SIG-M5 treated with dmso at 0.1 percent for 504 hours (cell line): ENCODE results near the gene FAM234B.

Experiments
- DNase-seq: peaks from one replicate; lab custom pipeline; 2025; ENCODE audit not compliant: unreplicated experiment; lab: John Stamatoyannopoulos, UW

Gene FAM234B

DNA sequence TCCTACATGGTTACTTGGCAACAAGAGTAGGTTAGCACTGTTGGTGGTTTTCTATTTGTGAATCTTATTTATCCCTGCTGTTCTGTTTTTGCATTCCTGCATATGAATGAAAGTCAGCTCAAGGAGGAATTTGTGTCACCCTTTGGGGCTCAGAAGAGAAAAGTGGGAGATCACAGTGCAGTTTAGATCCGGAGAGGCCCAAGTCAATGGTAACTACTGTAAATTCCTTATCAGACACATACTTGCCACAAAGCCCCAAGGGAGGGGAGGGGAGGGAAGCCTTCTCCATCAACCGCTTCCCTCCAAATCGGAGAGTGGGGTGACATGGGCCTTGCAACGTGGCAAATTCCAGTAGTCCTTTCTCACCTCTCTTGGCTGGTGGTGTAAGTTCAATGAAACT, 44.3 kb downstream of the FAM234B start:
- no peak for DNase-seq

DNA sequence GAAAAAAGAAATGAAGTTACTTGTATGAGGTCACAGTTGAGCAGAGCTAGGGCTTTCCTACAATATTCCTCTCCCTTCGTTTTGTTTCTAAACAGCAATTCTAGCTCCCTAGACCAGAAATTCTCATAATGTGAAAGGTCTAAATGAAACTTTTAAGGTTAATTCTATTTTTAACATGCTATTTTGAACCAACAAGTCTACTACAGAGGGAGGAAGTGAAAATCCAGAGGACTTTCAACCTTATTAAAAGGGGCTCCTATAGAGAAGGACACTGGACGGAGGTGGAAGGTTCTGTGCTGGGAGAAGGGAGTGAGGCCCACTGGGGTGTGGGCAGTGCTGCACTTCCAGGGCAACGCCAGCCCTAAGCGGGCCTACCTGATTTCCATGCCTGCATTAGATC, 45.9 kb downstream of the FAM234B start:
- DNase-seq, result peak; percentile 26

DNA sequence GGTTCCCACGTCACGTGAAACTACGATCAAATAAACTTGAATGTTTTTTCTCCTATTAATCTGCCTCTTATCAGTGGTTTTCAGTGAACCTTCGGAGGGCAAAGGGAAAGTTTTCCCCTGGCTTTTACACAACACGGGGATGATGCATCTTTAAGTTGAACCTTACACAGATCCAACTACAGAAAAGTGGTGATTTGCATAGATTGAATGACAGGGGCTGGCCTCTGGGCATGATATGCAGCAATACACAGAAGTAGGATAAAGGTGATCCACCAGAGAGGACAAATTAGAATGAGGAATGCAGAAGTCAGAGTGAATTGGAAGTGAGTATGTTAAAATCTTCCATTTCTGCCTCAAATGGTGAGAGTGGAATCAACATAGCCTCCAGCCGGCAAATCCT, 47.7 kb downstream of the FAM234B start:
- DNase-seq, result no peak

DNA sequence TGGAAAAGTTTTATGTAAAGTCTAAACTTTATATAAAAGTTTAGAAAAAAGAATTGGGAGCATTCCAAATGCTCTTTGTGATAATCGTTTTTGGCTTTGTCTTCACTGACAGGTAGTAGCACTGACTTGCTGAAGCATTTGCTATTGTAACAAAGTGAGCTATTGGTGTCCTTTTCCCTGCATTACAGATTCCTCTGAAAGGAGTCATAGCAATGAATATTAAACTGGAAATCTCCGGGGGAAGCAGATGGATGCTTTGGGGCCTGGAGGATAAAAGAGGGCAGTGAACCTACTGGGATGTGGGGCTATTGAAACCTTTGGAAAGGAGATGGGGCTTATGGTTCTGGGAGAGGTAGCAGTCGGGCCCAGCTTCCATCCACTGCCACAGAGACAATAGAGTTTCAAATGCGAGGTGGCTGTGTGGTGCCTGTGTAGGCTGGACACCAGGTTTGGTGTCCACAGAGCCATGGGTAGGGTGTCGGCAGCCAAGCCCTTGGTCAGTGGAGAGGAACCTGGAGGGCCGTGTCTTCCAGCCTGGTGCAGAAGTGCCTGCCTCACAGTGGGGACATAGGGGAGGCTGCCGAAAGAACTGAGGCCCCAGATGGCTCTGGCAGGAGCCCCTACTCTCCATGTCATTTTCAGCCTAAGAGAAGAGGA, 49.1 kb downstream of the FAM234B start:
- DNase-seq, result no peak

DNA sequence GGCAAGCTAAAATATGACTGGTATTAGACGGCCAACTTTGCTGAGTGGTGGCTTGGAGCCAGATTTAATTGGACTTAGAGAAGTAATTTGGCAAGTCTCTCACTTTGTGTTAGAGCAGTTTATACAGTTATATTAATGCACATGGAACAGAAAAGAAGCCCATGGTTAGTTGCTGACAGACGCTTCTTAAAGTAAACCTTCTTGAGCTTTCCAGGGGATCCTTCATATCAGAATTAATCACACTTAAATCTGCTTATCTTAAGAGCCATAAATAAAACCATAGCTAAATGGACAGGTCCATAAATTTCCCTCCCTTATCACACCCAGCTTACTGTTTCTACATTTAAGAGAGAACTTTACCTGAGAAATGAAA, 49.7 kb downstream of the FAM234B start:
- DNase-seq, result no peak

DNA sequence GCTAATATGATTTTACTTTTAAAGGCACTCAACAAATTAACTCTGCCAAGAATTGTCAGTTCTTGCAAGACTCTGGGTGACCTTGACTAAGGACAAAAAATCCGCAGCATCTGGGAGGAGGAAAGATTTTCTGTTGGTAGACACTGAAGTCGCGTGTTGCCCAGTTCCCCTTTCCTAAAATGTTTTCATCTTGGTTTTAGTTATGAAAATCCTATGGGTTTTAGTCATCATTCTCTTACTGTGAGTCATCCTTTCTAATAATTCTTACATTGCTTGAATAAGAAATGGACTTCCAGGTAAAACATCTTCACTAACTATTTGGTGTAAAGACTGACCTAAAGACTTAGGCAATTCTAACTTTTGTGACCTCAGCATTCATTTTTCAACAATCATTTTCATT, 50.2 kb downstream of the FAM234B start:
- peak; percentile 89 for DNase-seq

DNA sequence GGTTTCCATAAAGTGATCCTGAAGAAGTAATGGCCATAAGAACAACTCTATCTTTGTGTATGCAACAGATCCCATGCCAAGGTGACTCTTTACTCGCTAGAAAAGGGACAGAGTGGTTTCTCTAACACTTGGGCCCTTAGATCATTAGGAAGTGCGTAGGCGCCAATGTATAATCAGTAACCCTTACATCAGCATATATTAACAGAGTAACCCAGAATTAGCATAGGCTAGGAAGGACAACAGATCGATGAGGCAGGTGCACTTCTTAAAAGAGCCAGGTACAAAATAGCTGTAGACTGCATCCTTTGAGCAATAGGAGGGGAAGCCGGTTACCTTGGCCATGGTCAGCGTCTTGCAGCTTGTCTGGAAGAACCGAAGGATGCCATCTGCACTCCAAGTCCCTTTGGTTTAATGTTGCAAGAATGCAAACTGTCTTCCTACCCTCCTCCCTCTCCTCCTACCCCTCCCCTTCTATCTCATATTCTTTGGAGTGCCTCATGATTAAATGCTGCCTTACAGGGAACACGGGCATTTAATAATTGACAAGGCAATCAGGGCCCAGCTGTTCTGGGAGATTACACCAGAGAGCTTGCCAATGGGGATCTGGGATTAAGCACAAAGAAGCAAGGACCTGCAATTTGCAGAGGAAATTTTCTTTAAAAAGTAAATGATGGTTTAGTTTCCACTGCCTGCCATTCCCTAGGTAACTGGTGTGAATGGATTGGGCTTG, 51.2 kb downstream of the FAM234B start:
- no peak for DNase-seq

DNA sequence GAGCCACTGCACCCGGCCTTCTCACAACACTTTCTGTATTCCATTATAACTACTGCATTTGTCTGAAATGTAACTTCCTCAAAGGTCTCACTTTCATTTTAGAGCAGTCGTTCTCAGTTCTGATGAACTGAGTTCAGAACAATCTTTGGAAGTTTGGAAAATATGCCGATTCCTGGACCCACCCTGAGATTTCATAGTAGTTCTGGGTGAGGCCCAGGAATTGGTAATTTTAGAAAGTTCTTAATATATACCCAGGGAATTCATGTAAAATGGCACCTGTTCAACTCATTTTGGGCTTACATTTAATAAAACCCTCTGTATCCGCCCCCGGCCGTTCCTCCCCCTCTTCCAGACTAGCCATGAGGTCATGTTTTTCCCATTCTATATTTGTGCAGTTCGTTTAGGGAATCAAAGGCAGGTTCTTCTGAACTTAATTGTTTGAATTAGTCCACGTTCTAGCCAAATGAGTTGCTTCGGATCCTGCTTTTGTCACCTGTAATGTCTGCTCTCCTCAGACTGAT, 53.4 kb downstream of the FAM234B start:
- peak; percentile 72 for DNase-seq

DNA sequence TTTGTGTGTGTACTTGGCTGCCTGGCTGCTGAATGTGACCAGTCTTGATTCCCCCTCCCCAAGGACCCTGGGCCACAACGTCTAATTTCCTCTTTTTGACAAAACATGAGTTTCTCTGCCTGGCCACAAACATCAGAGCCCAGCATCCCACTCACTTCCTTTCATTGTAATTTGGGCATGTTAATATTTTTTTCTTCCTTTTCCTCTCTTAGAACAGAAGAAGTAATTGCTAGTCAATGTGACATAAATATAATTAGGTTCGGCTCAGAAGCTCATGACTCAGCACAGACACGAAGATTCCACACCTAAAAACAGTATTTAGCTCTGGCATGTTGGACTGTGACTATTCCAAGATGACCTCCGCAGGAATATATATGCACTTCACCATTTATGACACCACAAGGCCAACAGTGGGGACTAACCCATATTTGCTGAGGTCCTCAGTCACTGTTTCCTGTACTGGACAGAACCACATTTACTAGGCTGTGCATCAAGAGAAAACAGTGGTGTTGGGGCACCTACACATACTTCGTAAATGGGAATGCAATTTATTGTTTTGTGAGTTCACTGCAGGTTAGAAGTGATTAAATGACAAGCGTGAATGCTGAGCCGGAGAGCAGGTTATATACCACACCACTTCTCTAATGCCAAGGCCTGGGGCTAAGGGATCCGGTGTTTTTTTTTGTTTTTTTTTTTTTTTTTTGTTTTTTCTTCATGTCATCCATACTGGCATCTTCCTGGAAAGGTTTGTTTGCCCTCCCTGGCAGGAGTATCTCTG, 55.1 kb downstream of the FAM234B start:
- DNase-seq, result peak; percentile 86

DNA sequence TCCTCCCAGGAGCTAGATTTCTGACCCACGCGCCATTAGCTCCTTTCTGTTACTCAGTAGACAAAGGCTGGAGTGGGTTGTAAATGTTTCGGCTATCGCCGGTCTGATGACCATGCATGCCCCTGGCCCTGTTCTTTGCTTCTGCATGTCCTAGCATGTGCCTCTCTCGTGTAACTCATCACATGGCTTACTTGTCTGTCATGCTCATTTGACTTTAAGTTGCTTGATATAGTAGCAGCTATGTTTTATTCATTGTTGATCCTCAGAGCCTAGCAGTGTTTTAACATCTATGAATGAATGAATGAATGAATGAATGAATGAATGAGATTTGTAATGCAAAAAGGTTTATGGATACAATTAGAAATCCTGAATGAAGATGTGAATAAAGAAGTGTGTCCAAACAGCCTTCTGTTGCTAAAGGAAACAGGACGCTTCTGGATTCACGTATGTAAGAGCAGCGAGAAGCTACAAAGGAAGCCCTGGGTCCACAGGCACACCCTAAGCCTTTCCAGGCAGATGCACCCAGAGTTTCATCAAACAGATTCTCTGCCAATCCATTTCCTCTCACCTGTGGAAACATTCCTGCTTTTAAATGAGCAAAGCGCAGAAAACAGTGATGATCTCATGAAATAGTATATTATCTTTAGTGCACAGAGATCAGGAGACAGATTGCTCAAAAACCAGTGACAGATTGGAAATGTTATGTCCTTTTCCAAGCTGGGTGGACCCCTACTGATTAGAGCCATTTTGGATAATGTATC, 55.8 kb downstream of the FAM234B start:
- no peak for DNase-seq

DNA sequence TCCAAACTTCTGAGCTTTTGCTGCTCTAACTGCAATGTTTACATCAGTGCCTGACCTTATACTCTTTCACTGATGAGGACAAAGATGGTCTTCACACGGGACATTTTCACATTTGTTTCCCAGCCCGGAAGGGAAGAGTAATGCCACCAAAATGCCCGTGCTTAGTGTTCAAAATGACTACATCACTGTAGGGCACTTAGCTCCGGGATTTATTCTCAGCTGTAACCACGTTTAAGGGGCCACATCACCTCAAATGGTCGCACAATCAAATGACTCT, 56.4 kb downstream of the FAM234B start:
- peak; percentile 40 for DNase-seq

DNA sequence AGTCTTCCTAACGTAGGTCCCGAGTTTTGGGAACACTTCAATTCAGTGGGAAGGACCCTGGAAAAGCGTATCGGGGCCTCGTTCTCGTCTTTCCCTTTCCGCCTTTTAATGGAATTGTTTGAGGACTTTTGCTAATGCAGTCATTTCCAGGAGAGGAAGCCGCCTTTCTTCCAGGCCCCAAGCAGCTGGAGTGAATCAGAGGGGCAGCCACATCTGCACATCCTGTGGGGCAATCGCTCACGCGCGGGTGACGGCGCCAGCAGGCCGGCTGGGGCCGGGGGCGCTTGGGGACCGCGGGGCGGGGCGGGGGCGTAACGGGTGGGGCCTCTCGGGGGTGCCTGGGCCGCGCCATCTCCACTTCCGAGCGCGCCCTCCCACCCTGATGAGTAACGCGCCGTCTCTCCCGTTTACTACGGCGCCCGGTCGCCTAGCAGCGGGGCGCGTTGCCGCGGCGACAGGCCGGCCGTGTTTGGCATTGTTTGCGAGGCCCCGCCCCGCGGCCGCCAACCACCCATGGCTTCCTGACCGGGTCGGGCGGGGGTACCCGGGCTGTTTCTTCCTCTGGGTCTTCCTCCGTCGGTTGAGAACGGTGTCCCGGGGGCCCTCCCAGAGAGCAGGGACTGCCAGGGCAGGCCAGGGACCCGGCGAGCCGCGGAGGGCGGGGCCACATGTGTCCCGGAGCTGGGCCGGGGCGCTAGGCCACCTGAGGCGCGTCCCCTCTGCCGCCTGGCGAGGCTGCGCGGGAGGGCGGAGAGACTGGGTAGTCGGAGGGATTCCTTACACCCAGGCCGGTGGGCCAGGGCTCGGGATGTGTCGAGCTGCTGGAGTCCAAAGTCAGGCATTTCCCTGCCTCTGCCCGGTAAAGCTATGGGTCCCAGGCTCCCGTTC, 56.9 kb downstream of the FAM234B start:
- DNase-seq, result peak; percentile 90

DNA sequence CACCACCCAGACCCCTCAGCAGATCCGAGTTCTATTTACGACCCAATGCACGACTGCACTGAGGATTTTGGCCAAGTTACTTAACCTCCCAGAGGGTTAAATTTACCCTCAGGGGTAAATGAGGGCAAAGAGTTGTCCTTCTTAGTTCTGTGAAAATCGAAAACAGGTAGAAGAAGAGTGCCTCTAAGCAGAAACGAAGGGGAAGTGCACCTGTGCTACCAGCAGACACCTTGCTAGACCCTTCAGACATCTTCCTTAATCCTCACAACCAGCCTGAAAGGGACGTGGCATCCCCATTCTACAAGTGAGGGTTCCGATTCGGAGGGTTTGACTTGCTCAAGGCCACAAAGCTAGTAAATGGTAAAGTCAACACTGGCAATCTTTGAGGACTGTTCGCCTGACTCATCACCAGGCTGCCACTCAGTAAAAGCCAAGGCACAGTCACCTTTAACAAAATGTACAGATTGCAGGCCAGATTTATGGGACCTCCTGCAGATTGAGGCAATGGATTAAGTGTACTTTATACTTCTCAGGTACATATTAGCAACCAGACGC, 57.7 kb downstream of the FAM234B start:
- peak; percentile 46 for DNase-seq

DNA sequence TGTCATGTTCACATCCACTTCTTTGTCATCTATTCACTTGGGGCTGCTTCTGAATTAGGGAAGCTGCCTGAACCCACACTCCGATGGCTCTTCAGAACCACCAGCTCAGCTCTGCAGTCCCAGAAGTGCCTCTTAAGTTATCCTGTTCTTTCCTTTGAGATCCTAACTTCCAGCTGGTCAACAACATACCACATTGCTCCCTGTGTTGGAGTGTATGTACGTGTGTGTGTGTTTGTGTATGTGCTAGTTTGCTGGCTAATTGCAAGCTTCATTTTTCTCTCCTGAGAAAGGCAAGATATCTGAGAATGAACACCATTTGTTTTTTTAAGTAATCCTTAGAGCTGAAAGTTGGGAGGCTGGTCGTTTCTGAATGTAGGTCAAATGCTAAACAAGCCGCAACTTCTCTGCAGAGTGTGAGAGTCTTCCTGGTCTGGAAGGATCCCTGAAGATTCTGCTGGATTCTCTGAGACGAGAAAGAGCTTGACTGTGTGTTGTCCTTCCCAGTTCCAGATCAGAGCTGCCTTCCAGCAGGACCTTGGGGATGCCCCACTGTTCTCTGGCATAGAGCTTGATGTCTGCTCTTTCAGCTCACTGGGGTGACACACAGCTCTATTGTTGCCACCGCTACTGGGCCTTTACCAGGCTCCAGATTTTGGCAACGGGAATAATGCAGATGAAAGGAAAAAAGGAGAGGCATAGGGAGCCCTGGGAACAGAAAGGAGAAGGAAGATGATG, 58.4 kb downstream of the FAM234B start:
- DNase-seq, result no peak

DNA sequence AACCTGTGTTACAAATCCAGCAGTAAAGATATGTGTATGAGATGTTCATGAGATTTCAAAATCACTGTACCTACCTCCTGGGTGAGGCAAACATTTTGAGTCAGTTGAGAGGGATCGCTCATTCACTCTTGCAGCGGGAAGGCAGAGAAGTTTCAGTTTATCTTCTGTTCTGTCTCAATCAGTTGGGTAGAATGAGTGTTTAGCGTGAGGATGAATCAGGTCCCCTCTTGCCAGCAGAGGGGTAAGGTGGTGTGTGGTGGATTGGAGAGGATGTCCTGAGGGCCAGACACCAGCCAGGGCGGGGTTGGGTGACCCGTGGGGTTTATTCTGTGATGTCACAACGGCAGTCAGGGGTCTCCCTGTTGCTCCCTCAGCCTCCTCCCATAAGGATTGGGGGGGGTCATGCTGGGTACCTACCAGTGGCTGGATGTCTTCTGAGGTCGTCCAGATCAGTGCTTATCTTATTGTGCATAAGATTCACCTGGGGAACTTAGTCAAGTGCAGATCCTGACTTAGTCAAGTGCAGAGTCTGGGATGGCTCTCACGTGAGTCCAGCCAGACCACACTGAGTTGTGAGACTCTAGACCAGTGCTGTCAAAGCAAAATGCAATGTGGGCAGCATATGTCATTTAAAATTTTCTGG, 59.3 kb downstream of the FAM234B start, which contains the start of gene GSG1:
TSS of gene GSG1 (minus strand) at position 277 of the 643 bp plus-strand sequence. CDS start at position 122, 155 bp downstream.
- DNase-seq, result no peak

DNA sequence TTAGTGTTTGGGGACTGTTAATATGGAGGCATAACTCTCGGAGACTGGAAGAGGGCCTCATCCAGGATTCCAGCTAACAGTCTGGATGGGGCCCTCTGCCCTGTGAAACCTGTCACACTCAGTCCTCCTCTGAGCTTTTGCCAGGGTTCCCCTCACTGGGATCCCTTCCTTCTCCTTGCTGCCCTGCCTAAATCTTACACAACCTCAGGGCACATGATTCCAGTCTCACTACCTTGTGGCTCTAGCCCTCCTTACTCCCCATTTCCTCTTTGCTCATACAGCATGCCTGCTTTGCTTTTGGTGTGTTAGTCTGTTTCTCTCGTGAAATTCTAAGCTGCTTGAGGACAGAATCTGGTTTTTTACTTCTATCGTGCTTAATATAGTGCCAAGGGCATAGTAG, 60.2 kb downstream of the FAM234B start:
- peak; percentile 26 for DNase-seq

DNA sequence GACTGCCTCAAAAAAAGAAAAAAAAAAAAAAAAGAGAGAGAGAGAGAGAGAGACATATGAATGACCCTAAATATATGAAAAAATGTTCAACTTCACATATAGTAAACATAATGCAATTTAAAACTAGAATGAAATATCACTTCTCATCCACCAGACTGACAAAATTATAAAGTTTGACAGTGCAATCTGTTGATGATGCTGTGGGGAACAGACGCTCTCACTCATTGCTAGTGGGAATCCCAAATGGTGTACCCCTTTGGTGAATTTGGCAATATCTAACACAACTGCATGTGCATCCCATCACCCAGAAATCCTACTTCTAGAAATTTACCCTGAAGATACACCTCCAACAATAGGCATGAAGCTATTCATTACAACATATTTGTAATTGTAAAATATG, 61.6 kb downstream of the FAM234B start:
- DNase-seq, result no peak

DNA sequence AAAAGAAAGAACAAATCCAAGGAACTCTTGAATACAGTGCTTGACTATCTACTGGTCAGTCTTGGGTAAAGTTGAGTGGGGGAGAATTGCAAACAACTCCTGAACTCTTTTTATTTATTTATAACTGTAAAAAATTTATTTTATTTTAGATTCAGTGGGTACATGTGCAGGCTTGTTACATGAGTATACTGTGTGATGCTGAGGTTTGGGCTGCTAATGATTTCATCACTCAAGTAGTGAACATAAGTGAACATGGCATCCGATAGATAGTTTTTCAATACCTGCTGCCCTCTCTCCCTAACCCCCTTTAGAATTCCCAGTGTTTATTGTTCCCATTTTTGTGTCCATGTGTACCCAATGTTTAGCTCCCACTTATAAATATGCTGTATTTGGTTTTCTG, 62.5 kb downstream of the FAM234B start:
- DNase-seq, result no peak

DNA sequence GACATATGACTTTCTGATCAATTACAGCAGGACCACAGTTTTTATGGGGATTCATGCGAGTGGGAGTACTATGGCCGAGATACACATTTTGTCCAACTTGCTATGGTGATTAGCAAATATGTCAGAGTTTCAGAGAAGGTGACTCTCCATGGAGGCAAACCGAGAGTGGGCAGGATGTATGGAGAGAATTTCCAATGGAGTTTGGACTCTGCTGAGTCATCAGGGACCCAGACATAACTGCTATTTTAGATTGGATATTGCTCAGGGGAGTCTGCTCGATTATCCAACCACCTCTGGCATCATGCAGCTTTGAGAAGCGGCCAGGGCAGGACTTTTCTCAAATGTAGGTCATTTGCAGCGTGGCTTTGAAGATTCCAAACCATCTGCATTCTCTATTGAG, 68.8 kb downstream of the FAM234B start:
- no peak for DNase-seq
